ENCODE data around the gene CHRM4. TPM values are rescaled to one million over a fixed set of nuclear protein-coding genes. Genes with fewer than 3 reads are reported as not detected.
A peak's percentile ranks its signal among the peaks of the same experiment; 100 is the strongest.

The CHRM4 gene
- total and polyA plus RNA-seq, 2 of the 13 experiments (the other 11 are each of a cell fraction or from before 2014, with no cell fraction given): 0.13 to 0.21 TPM

- no peak for TF ChIP-seq CSRNP2 (CRISPR knock-in tag; conservative IDR thresholded peaks at IDR 0.05; ENCODE audit: low read depth)
- TF ChIP-seq FOSL2 (CRISPR knock-in tag; IDR thresholded peaks at IDR 0.05): no peak
- TF ChIP-seq THAP11 (CRISPR knock-in tag; IDR thresholded peaks at IDR 0.05): peak; percentile 14; the same call in 1 of the 2 replicates
- TF ChIP-seq KLF6 (CRISPR knock-in tag; IDR thresholded peaks at IDR 0.05): no peak
- TF ChIP-seq HDAC1 (CRISPR knock-in tag; IDR thresholded peaks at IDR 0.05): peak; percentile 46
- TF ChIP-seq RBAK (CRISPR knock-in tag; IDR thresholded peaks at IDR 0.05): no peak
- no peak for TF ChIP-seq PRDM10 (CRISPR knock-in tag; IDR thresholded peaks at IDR 0.05; ENCODE audit: low read depth)
- TF ChIP-seq ZSCAN31 (CRISPR knock-in tag; IDR thresholded peaks at IDR 0.05; ENCODE audit: low read depth): no peak
- peak; percentile 30 for TF ChIP-seq SAP130 (CRISPR knock-in tag; IDR thresholded peaks at IDR 0.05; ENCODE audit: low read depth)
- TF ChIP-seq FOXO1 (CRISPR knock-in tag; IDR thresholded peaks at IDR 0.05): no peak
- TF ChIP-seq HMGXB4 (CRISPR knock-in tag; IDR thresholded peaks at IDR 0.05; ENCODE audit: borderline replicate concordance in 1 of 2, low read depth in 1 of 2): peak in 1 of 2 experiments; percentile 39; a peak in 1 of 4 replicates
- TF ChIP-seq PHF5A (CRISPR knock-in tag; IDR thresholded peaks at IDR 0.05; ENCODE audit: low read depth, unreplicated experiment): no peak
- no peak for TF ChIP-seq ZZZ3 (CRISPR knock-in tag; IDR thresholded peaks at IDR 0.05; ENCODE audit: borderline replicate concordance)
- TF ChIP-seq ZNF770 (CRISPR knock-in tag; IDR thresholded peaks at IDR 0.05): no peak
- peak; percentile 52; the same call in 1 of the 2 replicates for TF ChIP-seq TAF1 (CRISPR knock-in tag; IDR thresholded peaks at IDR 0.05)
- peak; percentile 18; the same call in 1 of the 2 replicates for TF ChIP-seq ZNF350 (CRISPR knock-in tag; IDR thresholded peaks at IDR 0.05; ENCODE audit: borderline replicate concordance, low read depth)
- no peak for TF ChIP-seq MAFG (CRISPR knock-in tag; IDR thresholded peaks at IDR 0.05)
- no peak for TF ChIP-seq NFIB (CRISPR knock-in tag; IDR thresholded peaks at IDR 0.05; ENCODE audit: borderline replicate concordance)
- no peak for TF ChIP-seq ZNF317 (CRISPR knock-in tag; IDR thresholded peaks at IDR 0.05)
- TF ChIP-seq KLF12 (CRISPR knock-in tag; IDR thresholded peaks at IDR 0.05; ENCODE audit: borderline replicate concordance): no peak
- TF ChIP-seq RNF2 (conservative IDR thresholded peaks at IDR 0.05; ENCODE audit: low read depth): no peak
Measured at GRCh38 chr11:46381819-46382645, 9.5 kb downstream of the CHRM4 start (continued).
